ENCODE results near the gene RALGPS1.

The RALGPS1 gene

GRCh38 chr9:127104581-127105311 is 190.2 kb downstream of the RALGPS1 start:
- Histone ChIP-seq H3K4me3 (no peak overlapping the region), H3K27ac (peak overlapping the region in 9 of 21 experiments; percentile 2 to 68 (median 62))

- Histone ChIP-seq H3K27ac (peak overlapping the region in 2 of 21 experiments; percentile 15 to 56), H3K4me3 (no peak overlapping the region)
Measured at GRCh38 chr9:127105805-127106465, 191.4 kb downstream of the RALGPS1 start.

- Histone ChIP-seq H3K27ac (no peak overlapping the region), H3K4me3 (no peak overlapping the region)
Measured at GRCh38 chr9:127106466-127106855, 191.9 kb downstream of the RALGPS1 start.

GRCh38 chr9:127107171-127107928 is 192.8 kb downstream of the RALGPS1 start:
- H3K4me3 ChIP-seq: no peak overlapping the region
- peak overlapping the region in 1 of 21 experiments; percentile 15 for H3K27ac ChIP-seq

GRCh38 chr9:127107929-127108876 is 193.6 kb downstream of the RALGPS1 start:
- Histone ChIP-seq H3K27ac (peak overlapping the region in 1 of 21 experiments; percentile 15), H3K4me3 (no peak overlapping the region)

GRCh38 chr9:127109212-127109711 is 194.7 kb downstream of the RALGPS1 start:
- H3K4me3 ChIP-seq: no peak overlapping the region
- H3K27ac ChIP-seq: peak overlapping the region in 1 of 21 experiments; percentile 18

- Histone ChIP-seq H3K4me3 (no peak overlapping the region), H3K27ac (peak overlapping the region in 14 of 21 experiments; percentile 10 to 86 (median 64))
Measured at GRCh38 chr9:127112056-127112455, 197.5 kb downstream of the RALGPS1 start.

- peak overlapping the region in 9 of 21 experiments; percentile 14 to 86 (median 66) for H3K27ac ChIP-seq
Measured at GRCh38 chr9:127112735-127113161, 198.2 kb downstream of the RALGPS1 start.

GRCh38 chr9:127113191-127113972 is 198.8 kb downstream of the RALGPS1 start:
- Histone ChIP-seq H3K4me3 (no peak overlapping the region), H3K27ac (peak overlapping the region in 8 of 21 experiments; percentile 6 to 86 (median 61))

More at GRCh38 chr9:127112735-127113161, 198.2 kb downstream of the RALGPS1 start:
- no peak overlapping the region for H3K4me3 ChIP-seq

- Histone ChIP-seq H3K4me3 (no peak overlapping the region), H3K27ac (peak overlapping the region in 1 of 21 experiments; percentile 45)
Measured at GRCh38 chr9:127114606-127115005, 200.0 kb downstream of the RALGPS1 start.

GRCh38 chr9:127116088-127116726 is 201.6 kb downstream of the RALGPS1 start:
- H3K27ac ChIP-seq: peak overlapping the region in 2 of 21 experiments; percentile 18 to 24

GRCh38 chr9:127116957-127117356 is 202.4 kb downstream of the RALGPS1 start:
- Histone ChIP-seq H3K27ac (peak overlapping the region in 2 of 21 experiments; percentile 18 to 24), H3K4me3 (no peak overlapping the region)

More at GRCh38 chr9:127116088-127116726, 201.6 kb downstream of the RALGPS1 start:
- no peak overlapping the region for H3K4me3 ChIP-seq

- Histone ChIP-seq H3K4me3 (no peak overlapping the region), H3K27ac (peak overlapping the region in 3 of 21 experiments; percentile 11 to 34 (median 18))
Measured at GRCh38 chr9:127117801-127118200, 203.2 kb downstream of the RALGPS1 start.

GRCh38 chr9:127118597-127119319 is 204.2 kb downstream of the RALGPS1 start:
- no peak overlapping the region for H3K27ac ChIP-seq

GRCh38 chr9:127119320-127119709 is 204.7 kb downstream of the RALGPS1 start:
- no peak overlapping the region for H3K27ac ChIP-seq
- no peak overlapping the region for H3K4me3 ChIP-seq

More at GRCh38 chr9:127118597-127119319, 204.2 kb downstream of the RALGPS1 start:
- no peak overlapping the region for H3K4me3 ChIP-seq

GRCh38 chr9:127121628-127122175 is 207.1 kb downstream of the RALGPS1 start:
- Histone ChIP-seq H3K27ac (peak overlapping the region; percentile 3 to 93 (median 79)), H3K4me3 (peak overlapping the region; percentile 38 to 58 (median 41))
